ENCODE data around the gene B4GAT1. TPM values are rescaled to one million over a fixed set of nuclear protein-coding genes. Genes with fewer than 3 reads are reported as not detected.

Gene B4GAT1
- total and polyA plus RNA-seq, 10 of the 15 experiments (the other 5 are each of a cell fraction or from before 2014, with no cell fraction given): 0.55 to 11.1 (median 4.3) TPM

DNA sequence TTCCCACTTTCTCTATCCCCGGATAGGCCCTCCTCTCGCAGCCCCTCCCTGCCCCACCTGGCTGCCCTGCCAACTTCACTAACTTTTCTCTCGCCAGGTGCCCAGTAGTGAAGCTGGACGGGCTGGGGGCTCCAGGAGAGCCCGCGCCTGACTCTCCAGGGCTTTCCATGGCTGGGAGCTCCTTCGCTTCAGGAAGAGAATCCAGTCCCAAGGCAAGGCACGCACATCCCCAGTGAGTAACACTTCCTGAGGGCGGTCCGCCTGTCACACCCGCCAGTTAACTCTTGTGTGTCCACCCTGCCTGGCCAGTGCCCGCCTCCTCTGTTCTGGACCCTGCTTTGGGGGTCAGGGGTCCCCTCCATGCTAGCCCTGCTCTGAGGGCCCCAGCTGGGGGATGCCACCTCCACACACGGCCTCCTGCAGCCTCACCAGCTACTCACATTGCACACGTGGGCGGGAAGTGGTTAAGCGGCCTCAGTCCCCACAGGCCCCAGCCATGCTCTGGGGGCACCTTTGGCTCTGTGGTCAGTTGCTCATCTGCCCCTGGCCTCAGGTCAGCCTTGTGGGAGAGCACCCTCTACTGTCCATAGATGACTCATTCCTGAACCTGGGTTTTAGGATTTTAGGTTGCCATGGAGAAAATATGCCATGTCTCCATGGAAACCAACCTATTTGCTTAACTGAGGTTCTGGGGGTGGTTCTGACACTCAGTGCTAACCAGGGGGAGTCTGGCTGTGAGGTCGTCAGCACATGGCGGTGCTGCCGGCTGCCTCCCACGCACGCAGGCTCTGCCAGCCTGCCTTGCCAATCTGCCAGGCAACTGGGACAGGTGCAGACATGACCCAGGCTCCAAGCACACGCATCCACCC, 11.0 kb downstream of the B4GAT1 start, which contains the start of gene RIN1 (continued):
- TF ChIP-seq, protein P1, sequence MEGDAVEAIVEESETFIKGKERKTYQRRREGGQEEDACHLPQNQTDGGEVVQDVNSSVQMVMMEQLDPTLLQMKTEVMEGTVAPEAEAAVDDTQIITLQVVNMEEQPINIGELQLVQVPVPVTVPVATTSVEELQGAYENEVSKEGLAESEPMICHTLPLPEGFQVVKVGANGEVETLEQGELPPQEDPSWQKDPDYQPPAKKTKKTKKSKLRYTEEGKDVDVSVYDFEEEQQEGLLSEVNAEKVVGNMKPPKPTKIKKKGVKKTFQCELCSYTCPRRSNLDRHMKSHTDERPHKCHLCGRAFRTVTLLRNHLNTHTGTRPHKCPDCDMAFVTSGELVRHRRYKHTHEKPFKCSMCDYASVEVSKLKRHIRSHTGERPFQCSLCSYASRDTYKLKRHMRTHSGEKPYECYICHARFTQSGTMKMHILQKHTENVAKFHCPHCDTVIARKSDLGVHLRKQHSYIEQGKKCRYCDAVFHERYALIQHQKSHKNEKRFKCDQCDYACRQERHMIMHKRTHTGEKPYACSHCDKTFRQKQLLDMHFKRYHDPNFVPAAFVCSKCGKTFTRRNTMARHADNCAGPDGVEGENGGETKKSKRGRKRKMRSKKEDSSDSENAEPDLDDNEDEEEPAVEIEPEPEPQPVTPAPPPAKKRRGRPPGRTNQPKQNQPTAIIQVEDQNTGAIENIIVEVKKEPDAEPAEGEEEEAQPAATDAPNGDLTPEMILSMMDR (IDR thresholded peaks at IDR 0.05 in 2 of 3, conservative IDR thresholded peaks at IDR 0.05 in 1 of 3; ENCODE audit: control insufficient read depth in 2 of 3, extremely low read depth in 1 of 3, insufficient read depth in 1 of 3, low read depth in 3 of 3, low read length in 3 of 3): peak; percentile 23 to 57 (median 30); a peak in 4 of 6 replicates
- no peak for TF ChIP-seq NRF1 (conservative IDR thresholded peaks at IDR 0.05; ENCODE audit: low read depth, low read length)
- TF ChIP-seq, protein P2, sequence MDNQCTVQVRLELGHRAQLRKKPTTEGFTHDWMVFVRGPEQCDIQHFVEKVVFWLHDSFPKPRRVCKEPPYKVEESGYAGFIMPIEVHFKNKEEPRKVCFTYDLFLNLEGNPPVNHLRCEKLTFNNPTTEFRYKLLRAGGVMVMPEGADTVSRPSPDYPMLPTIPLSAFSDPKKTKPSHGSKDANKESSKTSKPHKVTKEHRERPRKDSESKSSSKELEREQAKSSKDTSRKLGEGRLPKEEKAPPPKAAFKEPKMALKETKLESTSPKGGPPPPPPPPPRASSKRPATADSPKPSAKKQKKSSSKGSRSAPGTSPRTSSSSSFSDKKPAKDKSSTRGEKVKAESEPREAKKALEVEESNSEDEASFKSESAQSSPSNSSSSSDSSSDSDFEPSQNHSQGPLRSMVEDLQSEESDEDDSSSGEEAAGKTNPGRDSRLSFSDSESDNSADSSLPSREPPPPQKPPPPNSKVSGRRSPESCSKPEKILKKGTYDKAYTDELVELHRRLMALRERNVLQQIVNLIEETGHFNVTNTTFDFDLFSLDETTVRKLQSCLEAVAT (IDR thresholded peaks at IDR 0.05): peak; percentile 88
- peak in 1 of 2 experiments; percentile 81; a peak in 2 of 3 replicates for TF ChIP-seq EGR1 (IDR thresholded peaks at IDR 0.05; ENCODE audit: borderline replicate concordance in 1 of 2, low read depth in 2 of 2, low read length in 2 of 2)
- no peak for TF ChIP-seq SUZ12 (IDR thresholded peaks at IDR 0.05; ENCODE audit: unreplicated experiment)
- peak; percentile 49; the same call in 1 of the 2 replicates for TF ChIP-seq TBL1XR1 (IDR thresholded peaks at IDR 0.05; ENCODE audit: low read depth, low read length)
- TF ChIP-seq ESRRA (IDR thresholded peaks at IDR 0.05; ENCODE audit: low read length): no peak
- TF ChIP-seq BRCA1 (IDR thresholded peaks at IDR 0.05; ENCODE audit: low read depth, low read length): no peak
- TF ChIP-seq PAX8 (IDR thresholded peaks at IDR 0.05): no peak
- peak; percentile 90 for TF ChIP-seq CBFB (IDR thresholded peaks at IDR 0.05; ENCODE audit: low read depth)
- TF ChIP-seq ZNF384 (IDR thresholded peaks at IDR 0.05; ENCODE audit: borderline replicate concordance, low read depth, low read length): no peak
- peak; percentile 89 for TF ChIP-seq IKZF1 (conservative IDR thresholded peaks at IDR 0.05)
- TF ChIP-seq POLR2AphosphoS2 (IDR thresholded peaks at IDR 0.05; ENCODE audit: low read depth, low read length): no peak
- TF ChIP-seq, protein P3, sequence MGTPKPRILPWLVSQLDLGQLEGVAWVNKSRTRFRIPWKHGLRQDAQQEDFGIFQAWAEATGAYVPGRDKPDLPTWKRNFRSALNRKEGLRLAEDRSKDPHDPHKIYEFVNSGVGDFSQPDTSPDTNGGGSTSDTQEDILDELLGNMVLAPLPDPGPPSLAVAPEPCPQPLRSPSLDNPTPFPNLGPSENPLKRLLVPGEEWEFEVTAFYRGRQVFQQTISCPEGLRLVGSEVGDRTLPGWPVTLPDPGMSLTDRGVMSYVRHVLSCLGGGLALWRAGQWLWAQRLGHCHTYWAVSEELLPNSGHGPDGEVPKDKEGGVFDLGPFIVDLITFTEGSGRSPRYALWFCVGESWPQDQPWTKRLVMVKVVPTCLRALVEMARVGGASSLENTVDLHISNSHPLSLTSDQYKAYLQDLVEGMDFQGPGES (IDR thresholded peaks at IDR 0.05): 0 out of 2 replicates have a peak, but pooled peaks have one; percentile 4
- no peak for TF ChIP-seq RFX5 (IDR thresholded peaks at IDR 0.05; ENCODE audit: low read depth, low read length)
- TF ChIP-seq, protein P4, sequence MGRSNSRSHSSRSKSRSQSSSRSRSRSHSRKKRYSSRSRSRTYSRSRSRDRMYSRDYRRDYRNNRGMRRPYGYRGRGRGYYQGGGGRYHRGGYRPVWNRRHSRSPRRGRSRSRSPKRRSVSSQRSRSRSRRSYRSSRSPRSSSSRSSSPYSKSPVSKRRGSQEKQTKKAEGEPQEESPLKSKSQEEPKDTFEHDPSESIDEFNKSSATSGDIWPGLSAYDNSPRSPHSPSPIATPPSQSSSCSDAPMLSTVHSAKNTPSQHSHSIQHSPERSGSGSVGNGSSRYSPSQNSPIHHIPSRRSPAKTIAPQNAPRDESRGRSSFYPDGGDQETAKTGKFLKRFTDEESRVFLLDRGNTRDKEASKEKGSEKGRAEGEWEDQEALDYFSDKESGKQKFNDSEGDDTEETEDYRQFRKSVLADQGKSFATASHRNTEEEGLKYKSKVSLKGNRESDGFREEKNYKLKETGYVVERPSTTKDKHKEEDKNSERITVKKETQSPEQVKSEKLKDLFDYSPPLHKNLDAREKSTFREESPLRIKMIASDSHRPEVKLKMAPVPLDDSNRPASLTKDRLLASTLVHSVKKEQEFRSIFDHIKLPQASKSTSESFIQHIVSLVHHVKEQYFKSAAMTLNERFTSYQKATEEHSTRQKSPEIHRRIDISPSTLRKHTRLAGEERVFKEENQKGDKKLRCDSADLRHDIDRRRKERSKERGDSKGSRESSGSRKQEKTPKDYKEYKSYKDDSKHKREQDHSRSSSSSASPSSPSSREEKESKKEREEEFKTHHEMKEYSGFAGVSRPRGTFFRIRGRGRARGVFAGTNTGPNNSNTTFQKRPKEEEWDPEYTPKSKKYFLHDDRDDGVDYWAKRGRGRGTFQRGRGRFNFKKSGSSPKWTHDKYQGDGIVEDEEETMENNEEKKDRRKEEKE (IDR thresholded peaks at IDR 0.05): no peak
- peak; percentile 66; the same call in 1 of the 2 replicates for TF ChIP-seq ZNF207 (IDR thresholded peaks at IDR 0.05; ENCODE audit: borderline replicate concordance)
- TF ChIP-seq HDAC2 (IDR thresholded peaks at IDR 0.05): no peak
